HPDE6-E6E7 (cell line): Measurements from ENCODE around the gene ATP8B1.
A peak's percentile ranks its signal among the peaks of the same experiment; 100 is the strongest.
"Not testable (repeated sequence)": the region's sequence is repeated elsewhere in the genome, so short reads cannot be mapped to it uniquely, and the experiment has no call there.

Source experiments
- DNase-seq: peaks from one replicate; pipeline ENCODE4 v3.0.0; 2011; ENCODE audit warnings: missing footprints; ENCODE audit errors: extremely low spot score

Gene ATP8B1

DNA sequence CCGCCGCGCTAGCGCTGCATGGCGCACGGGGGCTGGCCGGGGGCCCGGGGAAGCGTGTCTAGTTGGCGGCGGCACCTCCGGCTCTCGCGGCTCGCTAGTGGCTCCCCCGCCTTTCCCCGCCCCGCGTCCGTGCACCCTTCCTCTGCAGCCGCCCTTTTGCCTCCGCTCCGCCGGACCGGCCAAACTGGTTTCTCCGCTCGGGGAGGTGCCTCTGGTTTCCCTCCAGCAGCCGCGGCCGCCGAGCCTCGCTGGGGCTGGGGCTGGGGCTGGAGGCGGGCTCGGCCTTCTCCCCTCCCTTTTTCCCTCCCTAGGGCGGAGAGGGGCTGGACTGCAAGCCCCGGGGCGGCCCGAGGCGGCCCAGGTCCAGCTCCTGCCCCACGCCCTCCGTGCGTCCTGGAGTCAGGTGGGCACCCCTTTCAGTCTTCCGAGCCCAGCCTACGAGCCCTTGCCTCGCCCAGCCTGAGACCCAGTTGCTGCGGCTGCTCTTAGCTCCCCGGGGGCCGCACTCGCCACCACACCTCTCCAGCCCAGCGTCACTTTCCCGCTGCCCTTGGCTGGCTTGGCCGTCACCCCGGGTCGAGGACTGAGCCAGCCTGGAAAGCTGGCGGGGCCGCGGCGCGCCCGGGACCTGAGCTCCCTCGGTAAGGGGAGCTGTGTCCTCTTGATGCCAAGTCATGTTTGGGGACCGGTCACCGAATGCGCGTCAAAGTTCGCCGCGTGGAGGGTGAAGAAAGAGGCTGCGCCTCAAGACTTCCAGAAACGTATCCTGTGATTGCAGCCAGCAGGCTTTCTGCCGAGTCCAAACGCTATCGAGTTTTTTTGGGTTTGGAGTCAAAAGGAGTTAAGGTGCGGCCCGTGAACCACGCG, at the start of gene ATP8B1:
TSS of gene ATP8B1 (minus strand) at position 213 of the 867 bp plus-strand sequence. CDS start 71,508 bp downstream, outside the sequence.
- peak; percentile 91 for DNase-seq

DNA sequence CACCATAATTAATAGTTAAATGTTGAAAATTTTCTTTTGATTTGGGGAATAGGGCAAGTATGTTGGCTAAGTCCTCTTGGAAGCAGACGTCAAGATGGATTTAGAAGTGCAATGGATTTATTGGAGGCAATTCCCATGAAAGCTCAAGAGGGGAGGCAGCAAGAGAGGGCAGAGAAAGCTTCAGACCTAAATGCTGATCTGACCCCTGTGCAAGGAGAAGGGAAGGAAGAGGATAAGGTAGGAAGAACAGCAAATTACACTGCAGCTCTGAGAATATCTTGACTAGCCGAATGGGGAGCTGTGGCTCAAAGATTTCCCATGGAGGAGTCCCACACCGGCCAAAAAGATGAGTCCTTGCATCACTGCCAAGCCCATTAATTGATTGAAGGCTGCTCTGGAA, 46.9 kb upstream of the ATP8B1 start:
- DNase-seq, result no peak

DNA sequence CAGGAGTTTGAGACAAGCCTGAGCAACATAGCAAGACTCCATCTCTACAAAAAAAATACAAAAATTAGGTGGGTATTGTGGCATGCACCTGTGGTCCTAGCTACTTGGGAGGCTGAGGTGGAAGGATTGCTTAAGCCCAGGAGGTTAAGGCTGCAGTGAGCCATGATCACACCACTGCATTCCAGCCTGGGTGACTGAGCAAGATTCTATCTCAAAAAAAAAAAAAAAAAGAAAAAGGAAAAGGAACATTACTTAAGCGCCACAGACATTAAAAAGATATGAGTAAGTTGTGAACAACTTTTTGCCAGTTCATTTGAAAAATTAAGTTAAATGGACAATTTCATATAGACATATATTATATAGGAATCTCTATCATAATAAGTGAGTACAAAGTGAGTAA, 45.3 kb upstream of the ATP8B1 start:
- DNase-seq, result not testable (repeated sequence)

DNA sequence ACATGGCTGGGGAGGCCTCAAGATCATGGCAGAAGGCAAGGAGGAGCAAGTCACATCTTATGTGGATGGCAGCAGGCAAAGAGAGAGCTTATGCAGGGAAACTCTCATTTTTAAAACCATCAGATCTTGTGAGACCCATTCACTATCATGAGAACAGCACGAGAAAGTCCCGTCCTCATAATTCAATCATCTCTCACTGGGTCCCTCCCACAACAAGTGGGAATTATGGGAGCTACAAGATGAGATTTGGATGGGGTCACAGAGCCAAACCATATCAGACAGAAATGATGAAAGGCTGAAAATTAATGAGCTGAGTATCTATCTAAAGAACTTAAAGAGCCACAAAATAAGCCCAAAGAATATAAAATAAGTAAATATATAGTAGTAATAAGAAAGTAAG, 44.3 kb upstream of the ATP8B1 start:
- DNase-seq, result not testable (repeated sequence)

DNA sequence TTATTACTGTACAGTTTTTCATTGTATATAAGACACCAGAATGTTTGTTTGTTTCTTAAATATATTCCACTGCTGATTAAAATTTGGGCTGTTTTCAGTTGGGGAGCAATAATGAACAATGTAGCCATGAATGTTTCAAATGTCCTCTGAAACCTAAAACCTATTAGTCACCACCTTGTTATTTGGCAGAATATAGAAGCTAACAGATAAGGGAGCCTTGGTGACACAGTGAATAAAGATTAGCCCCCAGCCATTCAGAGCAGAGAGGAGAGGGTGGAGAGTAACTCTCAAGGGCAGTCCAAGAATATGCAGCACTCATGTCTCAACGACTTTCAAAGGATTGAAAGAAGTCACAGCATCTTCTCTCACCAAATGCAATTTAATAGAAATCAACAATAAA, 43.1 kb upstream of the ATP8B1 start:
- no peak for DNase-seq

DNA sequence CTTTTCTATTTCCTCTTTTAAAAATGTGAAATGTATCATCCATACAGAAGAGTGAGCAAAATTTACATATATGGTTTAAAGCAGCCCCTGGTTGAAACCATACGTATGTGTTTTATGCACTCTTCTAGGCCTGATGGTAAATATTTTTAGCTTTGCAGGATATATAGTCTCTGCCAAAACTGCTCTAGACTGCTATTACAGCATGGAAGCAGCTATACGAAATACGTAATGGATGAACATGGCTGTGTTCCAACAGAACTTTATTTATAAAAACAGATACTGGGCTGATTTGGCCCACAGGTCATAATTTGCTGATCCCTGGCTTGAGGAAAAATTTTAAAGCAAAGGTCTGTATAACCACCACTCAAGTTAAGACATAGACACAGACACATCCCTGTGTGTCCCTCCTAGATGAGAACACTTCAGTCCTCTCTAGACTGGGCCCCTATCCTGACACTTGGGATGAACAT, 42.5 kb upstream of the ATP8B1 start:
- DNase-seq, result no peak

DNA sequence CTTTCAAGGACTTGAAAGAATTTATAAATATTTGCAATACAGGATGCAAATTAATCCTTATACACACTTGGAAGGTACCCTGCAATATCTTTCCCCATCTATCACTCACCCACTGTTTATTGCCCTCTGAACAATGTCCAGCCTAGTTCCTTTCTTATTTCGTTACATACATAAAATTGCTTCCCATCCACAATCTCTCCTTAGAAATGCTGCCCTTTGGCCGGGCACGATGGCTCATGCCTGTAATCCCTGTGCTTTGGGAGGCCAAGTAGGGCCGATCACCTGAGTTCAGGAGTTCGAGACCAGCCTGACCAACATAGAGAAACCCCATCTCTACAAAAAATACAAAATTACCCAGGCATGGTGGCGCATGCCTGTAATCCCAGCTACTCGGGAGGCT, 41.2 kb upstream of the ATP8B1 start:
- no peak for DNase-seq

DNA sequence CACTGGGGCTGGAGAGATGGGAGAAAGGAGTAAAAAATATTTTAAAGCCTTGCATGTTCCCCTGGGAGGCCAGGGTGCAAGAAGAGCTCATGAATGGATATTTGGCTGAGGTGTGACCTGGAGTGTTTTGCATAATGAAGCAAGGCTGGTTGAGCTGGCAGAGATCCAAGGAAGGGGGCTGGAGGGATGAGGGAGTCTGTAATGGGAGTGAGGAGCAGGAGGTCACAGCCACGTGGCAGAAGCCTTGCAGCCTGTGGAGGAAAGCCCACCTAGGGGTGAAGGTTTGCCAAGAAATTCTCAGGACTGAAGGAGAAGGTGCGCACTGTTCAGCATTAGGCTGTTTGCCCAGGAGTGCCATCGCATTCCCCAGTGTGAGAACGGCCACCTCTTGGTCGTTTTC, 40.3 kb upstream of the ATP8B1 start:
- no peak for DNase-seq

DNA sequence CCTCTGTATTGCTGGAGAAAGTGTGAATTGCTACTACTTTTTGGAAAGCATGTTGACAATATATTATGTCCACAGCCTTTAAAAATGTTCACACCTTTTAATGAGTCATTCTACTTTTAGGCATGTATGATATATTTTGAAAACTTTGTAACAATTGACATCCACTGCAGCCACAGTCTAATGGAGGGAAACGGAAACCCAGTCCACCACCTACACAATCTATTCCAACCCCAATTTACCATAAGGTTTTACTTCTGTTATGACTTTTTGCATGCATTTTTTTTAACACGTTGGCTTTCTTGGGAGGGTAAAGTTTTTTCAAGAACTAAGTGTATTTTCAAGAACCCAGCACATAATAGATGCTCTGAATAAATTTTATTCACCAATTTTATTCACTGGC, 38.5 kb upstream of the ATP8B1 start:
- DNase-seq, result no peak

DNA sequence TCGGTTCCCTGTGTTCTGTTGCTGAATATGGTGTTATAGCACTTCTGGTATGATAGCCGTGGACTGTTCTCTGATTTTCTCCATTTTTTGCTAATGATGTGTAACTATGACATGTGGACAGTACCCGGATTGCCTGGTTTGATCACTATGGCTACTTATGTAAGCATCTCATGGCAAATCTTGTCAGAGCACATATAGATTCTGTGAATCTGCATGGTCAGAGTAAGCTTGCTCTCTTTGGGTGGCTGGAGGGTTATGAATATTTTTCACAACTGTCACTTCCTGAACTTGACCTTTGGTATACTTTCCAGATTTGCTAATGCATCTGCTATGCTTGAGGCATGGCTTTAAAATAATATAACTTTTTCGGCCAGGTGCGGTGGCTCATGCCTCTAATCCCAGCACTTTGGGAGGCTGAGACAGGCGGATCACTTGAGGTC, 36.8 kb upstream of the ATP8B1 start:
- DNase-seq, result peak; percentile 66

DNA sequence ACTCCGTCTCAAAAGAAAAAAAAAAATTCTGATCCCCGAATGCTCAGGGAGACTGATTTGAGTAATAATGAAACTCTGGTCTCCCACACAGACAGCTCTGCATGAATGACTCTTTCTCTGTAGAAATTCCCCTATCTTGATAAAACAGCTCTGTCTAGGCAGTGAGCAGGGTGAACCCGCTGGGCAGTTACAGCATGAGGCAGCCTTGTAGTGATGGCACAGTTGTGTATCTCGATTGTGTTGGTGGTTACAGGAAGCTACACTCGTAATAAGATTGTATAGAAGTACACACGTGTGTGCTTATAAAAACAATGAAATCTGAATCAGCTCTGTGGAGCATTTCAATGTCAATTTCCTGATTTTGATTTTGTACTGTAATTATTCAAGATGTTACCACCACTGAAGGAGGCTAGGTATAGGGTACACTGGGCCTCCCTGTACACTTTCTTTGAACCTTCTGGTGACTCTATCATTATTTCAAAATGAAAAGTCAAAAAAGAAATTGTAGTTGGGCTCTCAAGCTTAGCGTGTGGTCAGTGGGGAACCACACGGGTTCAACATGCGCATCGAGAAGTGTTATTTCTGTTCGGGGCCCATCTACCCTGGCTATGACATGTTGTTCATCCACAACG, 34.9 kb upstream of the ATP8B1 start:
- DNase-seq, result no peak

DNA sequence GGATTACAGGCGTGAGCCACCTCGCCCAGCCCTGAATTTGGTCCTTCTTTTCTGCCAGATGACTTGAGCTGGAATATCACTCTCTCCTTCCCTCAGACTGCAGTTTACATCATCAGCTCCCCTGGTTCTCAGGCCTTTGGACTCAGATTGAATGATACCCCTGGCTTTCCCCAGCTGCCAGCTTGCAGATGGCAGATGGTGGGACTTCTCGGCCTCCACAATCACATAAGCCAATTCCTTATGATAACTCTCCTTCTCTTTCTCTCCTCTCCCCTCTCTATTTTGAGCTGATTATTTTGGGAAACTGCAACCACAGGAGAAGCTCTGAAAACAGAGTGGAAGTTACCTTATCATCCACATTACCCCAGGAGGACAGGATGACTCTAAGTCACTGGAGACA, 33.4 kb upstream of the ATP8B1 start:
- DNase-seq, result no peak

DNA sequence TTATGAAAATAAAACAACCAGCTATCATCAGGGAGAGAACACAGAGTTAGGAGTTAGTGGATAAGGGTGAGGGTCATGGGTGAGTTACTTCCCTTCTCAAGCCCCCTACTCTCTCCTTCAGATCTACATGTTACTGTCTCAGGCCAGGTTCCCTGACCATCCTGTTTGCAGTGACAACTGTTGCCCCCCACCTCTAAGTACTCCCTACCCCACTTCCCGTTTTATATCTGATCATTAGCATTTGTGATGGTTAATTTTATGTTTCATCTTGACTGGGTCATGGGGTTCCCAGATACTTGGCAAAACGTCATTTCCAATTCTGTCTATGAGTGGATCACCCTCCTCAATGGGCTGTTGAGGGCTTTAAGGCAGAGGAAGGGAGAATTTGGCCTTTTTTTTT, 32.8 kb upstream of the ATP8B1 start:
- DNase-seq, result no peak

DNA sequence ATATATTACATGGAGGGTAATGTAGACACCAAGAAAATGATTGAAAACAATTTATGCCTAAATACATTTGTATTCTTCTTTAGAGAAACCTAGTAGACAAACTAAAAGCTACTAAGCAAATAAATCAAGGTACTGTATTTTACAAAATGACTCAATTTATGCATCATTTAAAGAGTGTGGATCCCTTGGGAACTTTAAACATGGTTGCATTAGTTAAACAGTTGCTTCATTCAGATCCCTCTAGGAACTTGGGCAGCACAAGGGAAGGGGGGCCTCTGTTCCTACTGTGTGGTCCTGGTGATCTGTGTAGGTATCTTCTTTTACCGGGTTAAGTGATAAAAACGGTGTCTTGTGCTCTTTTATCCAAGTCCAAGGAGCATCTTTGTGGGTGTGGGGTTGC, 31.5 kb upstream of the ATP8B1 start:
- DNase-seq, result no peak

DNA sequence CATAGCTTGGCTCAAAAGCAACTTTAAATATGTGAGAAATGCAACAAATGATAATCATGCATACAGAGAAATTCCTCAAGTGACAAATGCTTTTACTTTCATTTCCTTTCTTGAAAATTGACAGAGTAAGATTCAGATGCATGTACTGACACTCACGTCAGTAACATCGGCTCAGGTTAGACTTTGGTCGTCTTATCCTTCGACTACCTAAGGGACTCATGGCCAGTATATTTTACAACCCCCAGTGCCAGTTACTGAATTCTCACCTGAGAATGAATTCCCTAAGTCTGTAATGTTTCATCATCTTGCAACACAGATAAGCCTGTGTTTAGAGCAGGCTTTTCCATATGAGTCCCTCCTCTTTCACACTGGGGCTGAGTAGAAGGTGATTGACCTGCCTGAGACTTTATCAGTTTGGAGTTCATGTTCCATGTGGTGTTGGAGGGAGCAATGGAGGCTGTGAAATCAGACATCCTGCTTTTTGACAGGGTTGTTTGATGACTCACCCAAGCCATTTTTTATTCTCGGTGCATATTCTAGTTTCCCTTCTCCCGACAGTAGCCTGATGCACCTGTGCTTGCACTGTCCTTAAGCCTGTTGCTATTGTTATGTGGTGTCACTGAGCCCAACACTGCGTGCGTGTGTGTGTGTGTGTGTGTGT, 30.5 kb upstream of the ATP8B1 start:
- DNase-seq, result peak; percentile 28

DNA sequence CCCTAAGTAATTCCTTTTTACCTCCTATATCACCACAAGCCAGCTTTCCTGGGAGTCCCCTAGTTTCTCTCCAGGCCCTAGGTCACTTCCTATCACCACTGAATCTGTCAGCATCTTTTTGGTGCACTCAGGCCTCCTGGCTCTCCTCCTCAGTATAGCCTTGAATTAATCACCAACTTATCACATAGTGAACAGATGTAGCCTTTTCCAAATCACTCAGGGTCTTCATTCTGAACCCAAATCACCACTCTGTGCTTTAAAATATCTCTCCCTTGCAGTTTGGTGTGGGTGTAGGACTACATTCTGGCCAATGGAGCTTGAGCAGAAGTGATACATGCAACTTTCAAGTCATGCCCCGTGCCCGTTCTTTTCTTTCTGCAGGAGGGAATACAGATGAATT, 29.6 kb upstream of the ATP8B1 start:
- DNase-seq, result no peak

DNA sequence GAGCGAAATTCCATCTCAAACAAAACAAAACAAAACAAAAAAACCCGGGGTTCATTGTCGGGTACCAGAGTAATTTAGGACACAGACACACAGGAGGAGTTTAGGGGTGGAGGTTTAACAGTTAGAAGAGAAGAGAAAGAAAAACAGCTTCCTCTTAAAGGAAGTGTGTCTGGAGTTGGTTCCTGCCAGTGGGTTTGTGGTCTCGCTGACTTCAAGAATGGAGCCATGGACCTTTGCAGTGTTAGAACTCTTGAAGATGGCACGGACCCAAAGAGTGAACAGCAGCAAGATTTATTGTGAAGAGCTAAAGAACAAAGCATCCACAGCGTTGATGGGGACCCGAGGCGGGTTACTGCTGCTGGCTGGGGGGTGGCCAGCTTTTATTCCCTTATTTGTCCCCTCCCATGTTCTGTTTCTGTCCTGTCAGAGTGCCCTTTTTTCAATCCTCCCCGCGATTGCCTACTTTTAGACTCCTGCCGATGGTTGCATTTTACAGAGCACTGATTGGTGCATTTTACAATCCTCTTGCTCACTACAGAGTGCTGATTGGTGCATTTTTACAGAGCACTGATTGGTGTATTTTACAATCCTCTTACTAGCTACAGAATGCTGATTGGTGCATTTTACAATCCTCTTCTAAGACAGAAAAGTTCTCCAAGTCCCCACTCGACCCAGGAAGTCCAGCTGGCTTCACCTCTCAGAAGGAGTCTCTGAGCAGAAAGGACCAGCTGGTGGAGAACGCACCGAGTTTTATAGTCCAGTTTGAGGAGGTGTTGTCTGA, 28.7 kb upstream of the ATP8B1 start:
- no peak for DNase-seq

DNA sequence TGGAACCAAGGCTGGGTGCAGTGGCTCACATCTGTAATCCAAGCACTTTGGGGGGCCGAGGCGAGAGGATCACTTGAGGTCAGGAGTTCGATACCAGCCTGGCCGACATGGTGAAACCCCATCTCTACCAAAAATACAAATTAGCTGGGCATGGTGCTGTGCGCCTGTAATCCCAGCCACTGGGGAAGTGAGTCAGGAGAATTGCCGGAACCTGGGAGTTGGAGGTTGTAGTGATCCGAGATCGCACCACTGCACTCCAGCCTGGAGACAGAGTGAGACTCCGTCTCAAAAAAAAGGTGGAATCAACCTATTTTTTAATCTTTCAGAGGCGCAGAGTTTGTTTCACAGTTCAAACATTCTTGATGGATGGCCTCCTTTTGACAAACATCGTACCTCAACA, 24.5 kb upstream of the ATP8B1 start:
- DNase-seq, result no peak

DNA sequence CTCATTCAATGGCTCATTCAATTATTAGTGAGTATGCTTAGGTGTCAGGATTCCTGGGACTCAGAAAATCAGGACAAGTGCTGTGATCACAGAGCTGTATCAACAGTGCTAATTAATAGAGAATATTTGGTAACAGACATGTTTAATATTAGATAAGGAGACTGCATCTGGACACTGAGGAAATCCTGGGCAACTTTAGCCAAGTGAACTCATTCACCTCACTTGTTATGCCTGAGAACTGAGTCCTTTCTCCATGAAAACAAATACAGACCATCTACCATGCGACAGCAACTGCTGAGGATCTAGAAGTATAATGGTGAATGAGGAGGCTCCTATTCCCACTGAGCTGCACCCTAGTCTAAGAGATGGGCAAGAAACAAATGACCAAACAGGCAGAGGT, 23.1 kb upstream of the ATP8B1 start:
- no peak for DNase-seq

DNA sequence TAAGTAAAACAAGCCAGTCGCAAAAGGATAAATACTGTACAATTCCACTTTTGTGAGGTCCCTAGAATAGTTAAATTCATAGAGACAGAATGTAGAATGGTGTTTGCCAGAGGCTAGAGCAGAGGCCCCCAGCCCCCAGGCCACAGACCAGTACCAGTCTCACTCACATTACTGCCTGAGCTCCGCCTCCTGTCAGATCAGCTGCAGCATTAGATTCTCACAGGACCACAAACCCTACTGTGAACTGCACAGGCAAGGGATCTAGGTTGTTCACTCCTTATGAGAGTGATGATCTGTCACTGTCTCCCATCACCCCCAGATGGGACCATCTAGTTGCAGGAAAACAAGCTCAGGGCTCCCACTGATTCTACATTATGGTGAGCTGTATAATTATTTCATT, 17.5 kb upstream of the ATP8B1 start:
- DNase-seq, result not testable (repeated sequence)

DNA sequence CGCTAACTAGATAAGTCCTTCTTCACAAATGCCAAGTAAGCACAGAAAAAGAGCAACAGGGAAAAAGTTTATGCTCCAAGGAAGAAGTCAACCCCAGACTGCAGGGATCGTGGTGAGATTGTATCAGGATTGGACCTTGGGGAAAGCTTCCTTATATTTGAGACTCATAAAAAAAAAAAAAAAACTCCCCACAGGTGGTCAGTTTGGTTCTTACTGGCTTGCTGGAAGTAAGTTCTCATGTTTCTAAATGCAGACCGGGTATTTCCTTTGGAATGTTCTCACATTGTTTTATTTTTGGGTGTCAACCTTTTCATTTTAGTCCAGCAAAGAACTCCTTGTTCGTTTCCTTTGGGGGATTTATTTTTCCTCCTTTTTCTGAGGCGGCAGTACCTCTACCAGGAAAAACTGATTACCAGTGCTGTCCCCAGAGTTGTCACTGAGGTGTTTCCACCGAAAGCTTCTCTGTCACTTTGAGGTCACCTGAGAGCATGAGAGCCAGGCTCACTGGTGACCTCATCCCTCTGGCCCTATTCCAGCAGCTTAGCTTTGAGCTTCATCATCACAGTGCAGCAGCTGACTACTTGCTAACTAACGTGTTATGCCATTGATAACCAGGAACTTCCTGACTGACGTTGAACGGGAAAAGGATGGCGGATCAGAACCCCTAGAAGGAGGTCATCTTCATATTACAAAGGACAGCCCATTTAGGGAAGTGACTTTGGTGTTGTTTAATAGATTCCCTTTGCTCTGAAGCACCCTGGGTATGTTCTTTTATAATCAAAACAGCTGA, 16.8 kb upstream of the ATP8B1 start:
- DNase-seq, result peak; percentile 69
